Measurements from ENCODE around the gene ADAM22.

DNA sequence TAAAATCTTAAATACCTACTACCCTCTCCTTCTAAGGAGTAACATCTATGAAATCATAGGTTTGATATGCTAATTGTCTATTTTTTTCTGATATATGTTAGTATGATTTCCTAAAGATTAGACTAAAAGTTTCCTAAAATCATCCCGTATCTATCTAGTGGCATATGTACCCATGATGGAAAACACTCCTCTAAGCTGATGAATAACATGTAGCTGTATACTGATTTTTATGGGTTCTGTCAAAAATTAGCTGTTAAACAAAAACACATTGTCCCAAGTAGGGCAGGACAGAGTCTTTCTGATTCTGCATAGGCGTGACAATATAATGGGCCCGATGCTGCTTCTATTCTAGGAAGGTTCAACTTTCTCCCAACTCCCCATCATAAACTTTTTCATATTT lies 79.9 kb downstream of the ADAM22 start:
- TF ChIP-seq, protein P1, sequence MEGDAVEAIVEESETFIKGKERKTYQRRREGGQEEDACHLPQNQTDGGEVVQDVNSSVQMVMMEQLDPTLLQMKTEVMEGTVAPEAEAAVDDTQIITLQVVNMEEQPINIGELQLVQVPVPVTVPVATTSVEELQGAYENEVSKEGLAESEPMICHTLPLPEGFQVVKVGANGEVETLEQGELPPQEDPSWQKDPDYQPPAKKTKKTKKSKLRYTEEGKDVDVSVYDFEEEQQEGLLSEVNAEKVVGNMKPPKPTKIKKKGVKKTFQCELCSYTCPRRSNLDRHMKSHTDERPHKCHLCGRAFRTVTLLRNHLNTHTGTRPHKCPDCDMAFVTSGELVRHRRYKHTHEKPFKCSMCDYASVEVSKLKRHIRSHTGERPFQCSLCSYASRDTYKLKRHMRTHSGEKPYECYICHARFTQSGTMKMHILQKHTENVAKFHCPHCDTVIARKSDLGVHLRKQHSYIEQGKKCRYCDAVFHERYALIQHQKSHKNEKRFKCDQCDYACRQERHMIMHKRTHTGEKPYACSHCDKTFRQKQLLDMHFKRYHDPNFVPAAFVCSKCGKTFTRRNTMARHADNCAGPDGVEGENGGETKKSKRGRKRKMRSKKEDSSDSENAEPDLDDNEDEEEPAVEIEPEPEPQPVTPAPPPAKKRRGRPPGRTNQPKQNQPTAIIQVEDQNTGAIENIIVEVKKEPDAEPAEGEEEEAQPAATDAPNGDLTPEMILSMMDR (IDR thresholded peaks at IDR 0.05), result no peak
- TF ChIP-seq POLR2AphosphoS5 (IDR thresholded peaks at IDR 0.05), result no peak
